Body of pancreas (tissue), 4 donors: ENCODE measurements around the gene KRT86. TPM values are rescaled to one million over a fixed set of nuclear protein-coding genes. Genes with fewer than 3 reads are reported as not detected.
"Not testable (repeated sequence)": the region's sequence is repeated elsewhere in the genome, so short reads cannot be mapped to it uniquely, and the experiment has no call there.

Source experiments
- ATAC-seq: fragments of 150-250 bp; one replicate; pipeline ENCODE4 v1.9.1; 2016
- DNase-seq, 4 donors: peaks; one replicate each; pipeline ENCODE4 v3.0.0-alpha.2; 2019
- H3K27ac ChIP-seq, 4 donors: fragments of 200-600 bp; sonication (generic); 1 replicate in 3 of 4; 2 replicates in 1 of 4; pipeline versions ENCODE4 v1.5.1 to v1.6.1; 2016 to 2019; ENCODE audit warnings: mild to moderate bottlenecking in 1 of 4, mixed read lengths in 1 of 4, moderate library complexity in 1 of 4
- H3K27me3 ChIP-seq, 2 donors: fragments of 200-600 bp; sonication (generic); one replicate each; pipeline ENCODE4 v1.6.0; 2016; ENCODE audit warnings: mild to moderate bottlenecking in 1 of 2
- H3K36me3 ChIP-seq, 2 donors: fragments of 200-600 bp; sonication (generic); replicated peaks in 1 of 2; 2 replicates each; pipeline ENCODE4 v1.5.1; 2016; ENCODE audit warnings: low read depth in 2 of 2; ENCODE audit not compliant: insufficient read depth in 1 of 2
- H3K4me1 ChIP-seq: fragments of 200-600 bp; sonication (generic); one replicate; pipeline ENCODE4 v1.6.0; 2016
- H3K4me3 ChIP-seq, 2 donors: fragments of 200-600 bp; sonication (generic); 1 replicate in 1 of 2; 2 replicates in 1 of 2; pipeline ENCODE4 v1.5.1; 2016 to 2019
- H3K9me3 ChIP-seq, 3 donors: fragments of 200-600 bp; sonication (generic); 1 replicate in 2 of 3; 2 replicates in 1 of 3; pipeline ENCODE4 v1.5.1; 2016
- CTCF ChIP-seq, 7 experiments: fragments of 450-650 bp in 4 of 7; fragments of 200-600 bp in 3 of 7; sonication (generic) in 3 of 7; IDR thresholded peaks; one replicate each; pipeline ENCODE4 v1.5.1; 2016 to 2019; ENCODE audit warnings: antibody characterized with exemption in 7 of 7
- POLR2A ChIP-seq, 3 donors: fragments of 450-650 bp; IDR thresholded peaks; one replicate each; pipeline ENCODE4 v1.6.1; 2016; ENCODE audit warnings: antibody characterized with exemption in 3 of 3, mild to moderate bottlenecking in 2 of 3
- WGBS, 2 donors: methylation state at CpG; one replicate each; pipeline ENCODE4 v1.1.5; 2017; 5-methylcytosine and 5-hydroxymethylcytosine counted together
- intact Hi-C: fragments of 100-400 bp; cut with DNase I; formaldehyde crosslinking; loops from one replicate; pipeline ENCODE4 v1.15.1; 2023
- total RNA-seq, 2 donors: library from RNA; depleted of rRNA; stranded (reverse); fragments of >200 nt; gene quantifications; one replicate each; pipeline ENCODE4 v1.1.0, GENCODE V29; 2016

Gene KRT86
- total RNA-seq, 2 donors from 2014 or later = 1.8 to 8.6 TPM

GRCh38 chr12:52344111-52344510, 69.7 kb downstream of the KRT86 start:
- H3K4me3 ChIP-seq = no peak overlapping the region
- ATAC-seq = no peak
- intact Hi-C loops = no loop called here
- TF ChIP-seq POLR2A (IDR thresholded peaks at IDR 0.05) = no peak
- peaks cover 0 to 6% (median 0%) of the 10 kb centered on the region in 3 donors for H3K9me3 ChIP-seq
- no peak overlapping the region for H3K27ac ChIP-seq
- DNase-seq = no peak
- no peaks in the 10 kb centered on the region for H3K36me3 ChIP-seq
- no peaks in the 10 kb centered on the region for H3K27me3 ChIP-seq
- peaks cover 26% of the 10 kb centered on the region for H3K4me1 ChIP-seq
- 89 to 93% methylated on average over 10 to 12 of the region's 12 CpGs for WGBS, 2 donors

- H3K36me3 ChIP-seq, DNase-seq, H3K9me3 ChIP-seq, intact Hi-C loops, ATAC-seq, H3K4me3 ChIP-seq, H3K27ac ChIP-seq, H3K27me3 ChIP-seq: not testable (repeated sequence)
- 73 to 79% methylated on average over 8 of the region's 8 CpGs for WGBS, 2 donors
- H3K4me1 ChIP-seq = peaks cover 26% of the 10 kb centered on the region
Observed at GRCh38 chr12:52345041-52345440, 70.6 kb downstream of the KRT86 start.

- ATAC-seq (peak; percentile 48), DNase-seq (peak; percentile 28 to 76 (median 49))
- intact Hi-C loops = no loop called here
- no peak overlapping the region for H3K4me3 ChIP-seq
- peaks cover 31% of the 10 kb centered on the region for H3K4me1 ChIP-seq
- peak overlapping the region in 2 of 4 donors; percentile 12 to 27 for H3K27ac ChIP-seq
- TF ChIP-seq POLR2A (IDR thresholded peaks at IDR 0.05) = no peak
- no peak for TF ChIP-seq CTCF (IDR thresholded peaks at IDR 0.05)
- H3K36me3 ChIP-seq = no peaks in the 10 kb centered on the region
- no peaks in the 10 kb centered on the region for H3K27me3 ChIP-seq
- WGBS, 2 donors = 19 to 44% methylated on average over 3 to 4 of the region's 4 CpGs
- H3K9me3 ChIP-seq = peaks cover 0 to 6% (median 0%) of the 10 kb centered on the region in 3 donors
Observed at GRCh38 chr12:52346593-52346992, 72.1 kb downstream of the KRT86 start.

- no peak for DNase-seq
- ATAC-seq = no peak
- WGBS, 2 donors = 73 to 74% methylated on average over 9 of the region's 9 CpGs
- no peaks in the 10 kb centered on the region for H3K36me3 ChIP-seq
- peak overlapping the region in 2 of 4 donors; percentile 12 to 27 for H3K27ac ChIP-seq
- no peaks in the 10 kb centered on the region for H3K27me3 ChIP-seq
- TF ChIP-seq CTCF (IDR thresholded peaks at IDR 0.05) = no peak
- TF ChIP-seq POLR2A (IDR thresholded peaks at IDR 0.05) = no peak
- intact Hi-C loops = no loop called here
- H3K4me1 ChIP-seq = peaks cover 33% of the 10 kb centered on the region
- peaks cover 0 to 6% (median 0%) of the 10 kb centered on the region in 3 donors for H3K9me3 ChIP-seq
- no peak overlapping the region for H3K4me3 ChIP-seq
Observed at GRCh38 chr12:52347016-52347415, 72.6 kb downstream of the KRT86 start.

- H3K27ac ChIP-seq = no peak overlapping the region
- H3K4me1 ChIP-seq = peaks cover 33% of the 10 kb centered on the region
Observed at GRCh38 chr12:52347551-52348510, 73.4 kb downstream of the KRT86 start.

More at GRCh38 chr12:52347551-52348510, 73.4 kb downstream of the KRT86 start:
- Histone ChIP-seq H3K27me3 (no peaks in the 10 kb centered on the region), H3K36me3 (no peaks in the 10 kb centered on the region), H3K4me3 (no peak overlapping the region), H3K9me3 (peaks cover 0 to 6% (median 0%) of the 10 kb centered on the region in 3 donors)
- 57 to 76% methylated on average over 16 of the region's 16 CpGs for WGBS, 2 donors
- ATAC-seq (no peak), DNase-seq (peak in 1 of 4 donors; percentile 15)
- intact Hi-C loops = no loop called here
- TF ChIP-seq CTCF (IDR thresholded peaks at IDR 0.05) (no peak), POLR2A (IDR thresholded peaks at IDR 0.05) (no peak)
